Measurements from ENCODE around the gene PAFAH1B1. TPM values are rescaled to one million over a fixed set of nuclear protein-coding genes. Genes with fewer than 3 reads are reported as not detected.

Gene PAFAH1B1
- total RNA-seq, 4 donors from 2014 or later = 84.4 to 189 (median 159) TPM

DNA sequence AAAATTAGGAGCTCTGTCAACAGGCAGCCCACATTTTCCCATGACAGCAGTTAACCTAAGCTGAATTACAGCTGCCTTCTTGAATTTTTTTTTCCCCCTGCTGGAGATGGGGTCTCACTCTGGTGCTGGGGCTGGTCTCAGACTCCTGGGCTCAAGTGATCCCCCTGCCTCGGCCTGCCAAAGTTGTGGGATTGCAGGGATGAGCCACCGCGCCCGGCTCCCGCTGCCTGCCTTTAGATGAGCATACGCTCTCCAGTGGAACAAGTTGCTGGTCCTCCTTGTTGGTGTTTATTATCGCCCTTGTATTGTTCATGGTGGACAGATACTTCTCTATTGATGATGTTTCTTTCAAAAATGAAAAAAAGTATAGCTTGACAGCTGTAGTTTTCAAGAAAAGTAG is 15.6 kb downstream of the PAFAH1B1 start:
- Histone ChIP-seq H3K27me3 (no peaks in the 10 kb centered on the region), H3K4me1 (peaks cover 11 to 14% of the 10 kb centered on the region in 2 donors), H3K36me3 (no peaks in the 10 kb centered on the region), H3K27ac (no peak overlapping the region), H3K9me3 (no peaks in the 10 kb centered on the region), H3K4me3 (no peak overlapping the region)
- DNase-seq = no peak
- TF ChIP-seq, protein P1, sequence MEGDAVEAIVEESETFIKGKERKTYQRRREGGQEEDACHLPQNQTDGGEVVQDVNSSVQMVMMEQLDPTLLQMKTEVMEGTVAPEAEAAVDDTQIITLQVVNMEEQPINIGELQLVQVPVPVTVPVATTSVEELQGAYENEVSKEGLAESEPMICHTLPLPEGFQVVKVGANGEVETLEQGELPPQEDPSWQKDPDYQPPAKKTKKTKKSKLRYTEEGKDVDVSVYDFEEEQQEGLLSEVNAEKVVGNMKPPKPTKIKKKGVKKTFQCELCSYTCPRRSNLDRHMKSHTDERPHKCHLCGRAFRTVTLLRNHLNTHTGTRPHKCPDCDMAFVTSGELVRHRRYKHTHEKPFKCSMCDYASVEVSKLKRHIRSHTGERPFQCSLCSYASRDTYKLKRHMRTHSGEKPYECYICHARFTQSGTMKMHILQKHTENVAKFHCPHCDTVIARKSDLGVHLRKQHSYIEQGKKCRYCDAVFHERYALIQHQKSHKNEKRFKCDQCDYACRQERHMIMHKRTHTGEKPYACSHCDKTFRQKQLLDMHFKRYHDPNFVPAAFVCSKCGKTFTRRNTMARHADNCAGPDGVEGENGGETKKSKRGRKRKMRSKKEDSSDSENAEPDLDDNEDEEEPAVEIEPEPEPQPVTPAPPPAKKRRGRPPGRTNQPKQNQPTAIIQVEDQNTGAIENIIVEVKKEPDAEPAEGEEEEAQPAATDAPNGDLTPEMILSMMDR (IDR thresholded peaks at IDR 0.05) = no peak
- no peak for TF ChIP-seq POLR2A (IDR thresholded peaks at IDR 0.05)
- intact Hi-C loops (cut with DNase I; ENCODE audit: low total_unique reads) = no loop called here

GRCh38 chr17:2610195-2611175 is 17.0 kb downstream of the PAFAH1B1 start:
- Histone ChIP-seq H3K9me3 (no peaks in the 10 kb centered on the region), H3K27ac (no peak overlapping the region), H3K4me3 (no peak overlapping the region), H3K36me3 (no peaks in the 10 kb centered on the region), H3K27me3 (no peaks in the 10 kb centered on the region), H3K4me1 (peaks cover 6 to 11% of the 10 kb centered on the region in 2 donors)
- TF ChIP-seq POLR2A (IDR thresholded peaks at IDR 0.05) = no peak
- TF ChIP-seq, protein P1 (IDR thresholded peaks at IDR 0.05) = no peak
- DNase-seq = no peak
- intact Hi-C loops (cut with DNase I; ENCODE audit: low total_unique reads) = no loop called here

DNA sequence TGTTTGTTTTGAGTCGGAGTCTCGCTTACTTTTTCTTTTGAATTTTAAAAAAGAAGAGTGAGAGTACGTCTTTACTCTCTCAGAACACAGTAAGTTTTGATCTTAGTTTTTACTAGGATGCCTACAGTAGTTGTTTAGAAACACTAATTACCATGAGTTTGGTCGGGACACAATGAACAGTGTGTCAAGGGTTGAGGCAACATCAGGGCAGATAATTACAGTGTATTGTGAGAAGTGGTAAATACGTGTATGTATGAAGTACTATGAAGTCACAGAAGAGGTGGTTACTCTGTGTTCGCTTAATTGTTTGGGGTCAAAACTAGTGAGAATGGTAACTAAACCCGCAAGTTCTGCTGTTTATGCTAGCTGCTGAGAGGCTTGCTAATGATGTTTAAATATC is 18.2 kb downstream of the PAFAH1B1 start:
- Histone ChIP-seq H3K4me3 (no peak overlapping the region), H3K36me3 (no peaks in the 10 kb centered on the region), H3K4me1 (peaks cover 4 to 11% of the 10 kb centered on the region in 2 donors), H3K9me3 (no peaks in the 10 kb centered on the region), H3K27me3 (no peaks in the 10 kb centered on the region), H3K27ac (no peak overlapping the region)
- intact Hi-C loops (cut with DNase I; ENCODE audit: low total_unique reads) = no loop called here
- TF ChIP-seq, protein P1 (IDR thresholded peaks at IDR 0.05) = no peak
- no peak for TF ChIP-seq POLR2A (IDR thresholded peaks at IDR 0.05)
- DNase-seq = no peak

DNA sequence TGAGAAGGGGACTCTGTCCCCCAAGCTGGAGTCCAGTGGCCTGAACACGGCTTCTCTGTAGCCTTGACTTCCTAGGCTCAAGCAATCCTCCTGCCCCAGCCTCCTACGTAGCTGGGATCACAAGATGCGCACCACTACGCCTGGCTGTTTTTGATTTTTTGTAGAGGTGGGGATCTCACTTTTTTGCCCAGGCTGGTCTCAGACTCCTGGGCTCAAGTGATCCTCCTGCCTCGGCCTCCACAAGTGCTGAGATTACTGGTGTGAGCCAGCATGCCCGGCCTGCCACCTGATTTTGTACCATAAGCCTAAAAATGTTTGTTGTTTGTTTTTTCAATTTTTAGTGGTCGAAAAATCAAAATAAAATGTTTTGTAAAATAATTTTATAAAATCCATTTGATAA is 19.2 kb downstream of the PAFAH1B1 start:
- Histone ChIP-seq H3K36me3 (no peaks in the 10 kb centered on the region), H3K4me3 (no peak overlapping the region), H3K27me3 (no peaks in the 10 kb centered on the region), H3K9me3 (no peaks in the 10 kb centered on the region), H3K27ac (no peak overlapping the region), H3K4me1 (peaks cover 4 to 11% of the 10 kb centered on the region in 2 donors)
- DNase-seq = no peak
- TF ChIP-seq, protein P1 (IDR thresholded peaks at IDR 0.05) = no peak
- TF ChIP-seq POLR2A (IDR thresholded peaks at IDR 0.05) = no peak
- intact Hi-C loops (cut with DNase I; ENCODE audit: low total_unique reads) = no loop called here

DNA sequence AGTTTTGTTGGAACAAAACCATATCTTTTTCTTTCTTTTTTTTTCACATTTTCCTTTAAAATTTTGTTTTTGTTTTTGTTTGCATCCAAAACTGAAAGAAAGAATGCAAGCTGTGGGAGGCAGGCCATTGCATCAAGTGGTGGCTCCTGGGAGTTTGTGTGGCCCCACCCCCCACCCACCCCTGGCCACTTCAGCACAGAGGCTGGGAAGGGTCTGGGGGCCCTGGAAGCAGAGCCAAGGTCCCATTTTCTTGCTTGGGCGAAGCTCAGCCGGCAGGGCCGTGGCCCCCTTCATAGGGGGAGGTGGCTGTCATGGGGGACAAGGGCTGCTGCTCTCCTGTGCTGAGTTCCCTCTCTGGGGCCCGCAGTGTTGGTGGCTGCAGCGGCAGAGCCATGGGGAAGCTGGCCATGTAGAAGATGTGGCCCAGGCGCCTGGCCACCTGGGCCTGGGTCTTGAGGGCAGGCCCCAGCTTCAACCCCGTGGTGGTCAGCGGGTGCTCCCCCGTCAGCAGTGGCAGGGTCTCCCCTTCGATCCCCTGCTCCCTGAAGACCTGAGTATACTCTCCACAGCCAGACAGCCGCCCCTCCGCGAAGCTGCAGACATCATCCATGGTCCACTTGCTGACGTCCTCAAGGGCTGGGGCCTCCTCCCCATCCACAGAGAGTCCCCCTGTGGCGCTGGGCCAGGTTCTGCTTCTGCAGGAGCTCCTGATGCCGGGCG is 19.8 kb downstream of the PAFAH1B1 start:
- Histone ChIP-seq H3K9me3 (no peaks in the 10 kb centered on the region), H3K27ac (no peak overlapping the region), H3K4me1 (peaks cover 4 to 11% of the 10 kb centered on the region in 2 donors), H3K36me3 (no peaks in the 10 kb centered on the region), H3K27me3 (no peaks in the 10 kb centered on the region), H3K4me3 (no peak overlapping the region)
- no peak for DNase-seq
- no peak for TF ChIP-seq POLR2A (IDR thresholded peaks at IDR 0.05)
- TF ChIP-seq, protein P1 (IDR thresholded peaks at IDR 0.05) = no peak
- intact Hi-C loops (cut with DNase I; ENCODE audit: low total_unique reads) = no loop called here
